ENCODE measurements around the gene MCFD2.
"Not testable (repeated sequence)": the region's sequence is repeated elsewhere in the genome, so short reads cannot be mapped to it uniquely, and the experiment has no call there.

MCFD2 gene

DNA sequence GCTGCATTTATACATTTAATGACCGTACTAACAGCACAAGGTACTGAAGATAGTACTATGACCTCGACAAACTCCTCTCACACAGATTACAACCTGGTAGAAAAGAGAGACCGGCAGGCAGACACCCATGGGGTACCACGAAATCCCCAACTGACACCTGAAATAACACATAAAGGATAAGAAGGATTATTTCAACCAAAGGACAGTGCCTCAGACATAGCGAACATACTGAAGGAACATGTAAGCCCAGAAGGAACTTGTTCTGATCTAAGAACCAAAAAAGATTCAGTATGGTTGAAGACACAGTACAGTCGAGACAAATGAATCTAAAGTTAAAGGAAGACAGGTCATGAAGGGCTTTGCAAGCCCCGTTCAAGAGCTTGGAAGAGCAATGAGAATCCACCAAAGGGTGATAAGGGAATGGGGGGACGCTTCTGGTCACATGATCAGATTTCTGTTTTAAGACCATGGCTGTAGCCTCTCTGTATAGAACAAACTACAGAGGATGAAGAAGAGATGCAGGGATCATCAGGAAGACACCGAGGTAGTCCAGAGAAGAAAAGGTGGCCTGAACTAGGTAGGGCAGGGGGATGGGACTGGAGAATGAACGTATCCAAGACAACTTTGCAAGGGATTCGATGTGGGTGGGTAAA, 902 bp downstream of the MCFD2 start:
- Histone ChIP-seq H3K4me1 (ENCODE audit: low read length) (peaks cover 38% of the 10 kb centered on the region), H3K79me2 (ENCODE audit: low read length) (peaks cover 61% of the 10 kb centered on the region), H3K4me3 (ENCODE audit: low read length) (peak overlapping the region; percentile 97), H4K20me1 (ENCODE audit: insufficient read depth, low read length) (peaks cover 20% of the 10 kb centered on the region), H3K27me3 (ENCODE audit: low read depth, low read length) (no peaks in the 10 kb centered on the region), H3K36me3 (replicated peaks; ENCODE audit: low read depth, low read length) (peaks cover 17% of the 10 kb centered on the region), H2AFZ (ENCODE audit: low read depth, low read length) (no peak overlapping the region), H3K4me2 (ENCODE audit: low read length) (peak overlapping the region; percentile 95), H3K27ac (ENCODE audit: low read length) (peak overlapping the region; percentile 68; the same call in 1 of the 2 replicates), H3K9ac (ENCODE audit: low read length) (peak overlapping the region; percentile 89), H3K9me3 (ENCODE audit: insufficient read depth, low read length) (no peaks in the 10 kb centered on the region)
- TF ChIP-seq, protein P1, sequence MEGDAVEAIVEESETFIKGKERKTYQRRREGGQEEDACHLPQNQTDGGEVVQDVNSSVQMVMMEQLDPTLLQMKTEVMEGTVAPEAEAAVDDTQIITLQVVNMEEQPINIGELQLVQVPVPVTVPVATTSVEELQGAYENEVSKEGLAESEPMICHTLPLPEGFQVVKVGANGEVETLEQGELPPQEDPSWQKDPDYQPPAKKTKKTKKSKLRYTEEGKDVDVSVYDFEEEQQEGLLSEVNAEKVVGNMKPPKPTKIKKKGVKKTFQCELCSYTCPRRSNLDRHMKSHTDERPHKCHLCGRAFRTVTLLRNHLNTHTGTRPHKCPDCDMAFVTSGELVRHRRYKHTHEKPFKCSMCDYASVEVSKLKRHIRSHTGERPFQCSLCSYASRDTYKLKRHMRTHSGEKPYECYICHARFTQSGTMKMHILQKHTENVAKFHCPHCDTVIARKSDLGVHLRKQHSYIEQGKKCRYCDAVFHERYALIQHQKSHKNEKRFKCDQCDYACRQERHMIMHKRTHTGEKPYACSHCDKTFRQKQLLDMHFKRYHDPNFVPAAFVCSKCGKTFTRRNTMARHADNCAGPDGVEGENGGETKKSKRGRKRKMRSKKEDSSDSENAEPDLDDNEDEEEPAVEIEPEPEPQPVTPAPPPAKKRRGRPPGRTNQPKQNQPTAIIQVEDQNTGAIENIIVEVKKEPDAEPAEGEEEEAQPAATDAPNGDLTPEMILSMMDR (IDR thresholded peaks at IDR 0.05; ENCODE audit: low read depth, low read length), result no peak
- TF ChIP-seq EZH2phosphoT487 (IDR thresholded peaks at IDR 0.05; ENCODE audit: low read depth), result no peak

DNA sequence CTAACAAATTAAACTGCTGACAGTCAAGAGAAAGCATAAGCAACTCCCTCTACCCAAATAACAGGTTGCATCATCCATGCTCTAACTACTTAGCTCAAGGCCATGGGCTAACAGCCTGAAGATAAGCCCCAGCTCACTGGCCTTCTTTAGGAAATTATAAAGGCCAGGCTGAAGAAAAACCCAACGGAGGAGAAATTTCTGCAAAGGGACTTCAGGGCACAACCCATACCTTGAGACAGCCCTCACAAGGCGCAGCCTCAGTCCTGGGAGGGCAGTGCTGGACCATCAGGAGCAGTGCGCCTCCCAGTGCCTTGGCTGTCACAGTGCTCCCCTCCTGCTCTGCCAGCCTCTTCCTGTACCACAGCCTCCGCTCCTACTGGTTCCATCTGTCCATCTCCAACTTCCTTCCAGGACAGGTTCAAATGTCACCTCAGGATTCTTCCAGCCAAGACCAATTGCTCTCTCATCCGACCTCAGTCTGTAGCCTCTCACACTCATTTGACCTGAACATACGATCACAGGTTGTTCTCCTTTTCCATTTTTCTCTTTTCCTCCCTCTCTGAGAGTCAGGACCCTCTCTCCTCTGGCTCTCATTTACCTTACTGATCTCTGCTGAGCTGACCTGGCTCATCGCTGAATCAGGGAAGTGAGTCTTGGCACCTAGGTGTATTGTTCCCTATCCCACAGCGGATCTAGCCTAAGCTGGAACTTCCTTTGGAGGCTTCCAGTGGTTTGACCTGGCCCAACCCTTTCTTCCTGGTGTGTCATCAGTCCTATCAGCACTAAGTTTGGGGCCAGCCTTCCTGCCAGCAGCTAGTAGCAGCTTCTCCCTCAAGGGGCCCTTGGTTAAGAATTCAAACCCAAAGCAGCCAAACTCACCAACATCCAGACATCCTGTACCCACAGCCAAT, 1.9 kb downstream of the MCFD2 start:
- H3K4me2 ChIP-seq (ENCODE audit: low read length), result peak overlapping the region; percentile 95
- no peak overlapping the region for H2AFZ ChIP-seq (ENCODE audit: low read depth, low read length)
- H3K27ac ChIP-seq (ENCODE audit: low read length), result no peak overlapping the region
- peak overlapping the region; percentile 97 for H3K4me3 ChIP-seq (ENCODE audit: low read length)
- H3K36me3 ChIP-seq (replicated peaks; ENCODE audit: low read depth, low read length), result peaks cover 25% of the 10 kb centered on the region
- H3K27me3 ChIP-seq (ENCODE audit: low read depth, low read length), result no peaks in the 10 kb centered on the region
- H3K9me3 ChIP-seq (ENCODE audit: insufficient read depth, low read length), result no peaks in the 10 kb centered on the region
- peaks cover 42% of the 10 kb centered on the region for H3K4me1 ChIP-seq (ENCODE audit: low read length)
- H4K20me1 ChIP-seq (ENCODE audit: insufficient read depth, low read length), result peaks cover 30% of the 10 kb centered on the region
- no peak for TF ChIP-seq EZH2phosphoT487 (IDR thresholded peaks at IDR 0.05; ENCODE audit: low read depth)
- TF ChIP-seq, protein P1 (IDR thresholded peaks at IDR 0.05; ENCODE audit: low read depth, low read length), result no peak
- H3K9ac ChIP-seq (ENCODE audit: low read length), result no peak overlapping the region
- H3K79me2 ChIP-seq (ENCODE audit: low read length), result peaks cover 71% of the 10 kb centered on the region

DNA sequence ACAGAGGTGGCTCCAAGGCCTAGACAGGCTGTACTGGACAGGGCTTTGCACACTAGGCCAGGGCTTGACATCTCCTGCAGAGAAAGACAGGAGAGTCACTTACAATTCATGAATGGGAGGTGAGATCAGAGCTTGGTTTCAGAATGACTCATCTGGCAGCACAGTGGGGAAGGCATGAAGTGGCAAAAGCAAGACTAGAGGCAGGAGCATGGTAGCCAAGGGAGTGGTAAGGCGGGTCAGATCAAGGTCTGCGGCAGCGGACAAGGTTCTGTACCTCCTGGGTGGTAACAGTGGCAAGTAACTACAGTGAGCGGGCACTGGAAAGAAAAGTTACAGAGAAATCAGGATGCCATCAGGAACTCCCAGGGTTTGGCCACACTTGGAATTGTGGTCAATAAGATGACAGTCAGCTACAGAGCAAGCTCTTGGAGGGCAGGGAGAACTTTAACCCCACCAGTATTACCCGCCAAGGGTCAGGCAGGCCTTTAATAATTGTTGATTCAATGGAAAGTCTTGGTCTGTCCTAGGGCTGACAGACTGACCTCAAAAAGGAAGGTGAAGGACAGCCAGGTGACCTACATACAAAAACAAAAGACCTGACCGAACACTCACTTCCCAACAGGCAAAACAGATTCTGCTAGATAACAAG, 5.7 kb downstream of the MCFD2 start:
- peaks cover 53% of the 10 kb centered on the region for H3K36me3 ChIP-seq (replicated peaks; ENCODE audit: low read depth, low read length)
- no peak overlapping the region for H2AFZ ChIP-seq (ENCODE audit: low read depth, low read length)
- H3K9ac ChIP-seq (ENCODE audit: low read length), result no peak overlapping the region
- H3K79me2 ChIP-seq (ENCODE audit: low read length), result peaks cover 59% of the 10 kb centered on the region
- TF ChIP-seq, protein P1 (IDR thresholded peaks at IDR 0.05; ENCODE audit: low read depth, low read length), result no peak
- TF ChIP-seq EZH2phosphoT487 (IDR thresholded peaks at IDR 0.05; ENCODE audit: low read depth), result no peak
- H3K4me1 ChIP-seq (ENCODE audit: low read length), result peaks cover 21% of the 10 kb centered on the region
- H4K20me1 ChIP-seq (ENCODE audit: insufficient read depth, low read length), result peaks cover 30% of the 10 kb centered on the region
- H3K4me2 ChIP-seq (ENCODE audit: low read length), result peak overlapping the region; percentile 41
- H3K27ac ChIP-seq (ENCODE audit: low read length), result no peak overlapping the region
- no peaks in the 10 kb centered on the region for H3K9me3 ChIP-seq (ENCODE audit: insufficient read depth, low read length)
- no peaks in the 10 kb centered on the region for H3K27me3 ChIP-seq (ENCODE audit: low read depth, low read length)
- H3K4me3 ChIP-seq (ENCODE audit: low read length), result no peak overlapping the region

DNA sequence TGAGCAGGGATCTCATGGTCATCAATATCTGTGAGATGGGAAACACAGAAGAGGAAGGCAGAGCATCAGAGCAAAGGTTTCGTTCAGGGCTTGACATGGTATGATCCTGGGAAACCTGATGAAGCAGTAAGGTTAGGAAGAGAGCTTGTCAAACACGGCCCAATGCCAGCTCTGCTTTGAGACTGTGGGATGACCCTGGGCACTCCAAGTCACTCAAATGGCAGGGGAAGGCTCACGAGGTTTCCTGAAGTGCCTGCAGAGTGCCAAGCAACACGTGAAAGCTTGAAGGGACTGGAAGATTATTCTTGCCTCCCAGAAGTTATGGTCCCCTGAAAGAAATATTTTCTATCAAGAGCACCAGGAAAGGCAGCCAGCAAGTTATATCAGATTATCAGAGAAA, 6.5 kb downstream of the MCFD2 start:
- H3K9ac ChIP-seq (ENCODE audit: low read length), result no peak overlapping the region
- H3K9me3 ChIP-seq (ENCODE audit: insufficient read depth, low read length), result no peaks in the 10 kb centered on the region
- H3K4me2 ChIP-seq (ENCODE audit: low read length), result no peak overlapping the region
- no peak overlapping the region for H2AFZ ChIP-seq (ENCODE audit: low read depth, low read length)
- H3K4me1 ChIP-seq (ENCODE audit: low read length), result peaks cover 14% of the 10 kb centered on the region
- TF ChIP-seq EZH2phosphoT487 (IDR thresholded peaks at IDR 0.05; ENCODE audit: low read depth), result no peak
- TF ChIP-seq, protein P1 (IDR thresholded peaks at IDR 0.05; ENCODE audit: low read depth, low read length), result no peak
- peaks cover 26% of the 10 kb centered on the region for H4K20me1 ChIP-seq (ENCODE audit: insufficient read depth, low read length)
- H3K27ac ChIP-seq (ENCODE audit: low read length), result no peak overlapping the region
- H3K79me2 ChIP-seq (ENCODE audit: low read length), result peaks cover 51% of the 10 kb centered on the region
- H3K27me3 ChIP-seq (ENCODE audit: low read depth, low read length), result no peaks in the 10 kb centered on the region
- peaks cover 53% of the 10 kb centered on the region for H3K36me3 ChIP-seq (replicated peaks; ENCODE audit: low read depth, low read length)
- no peak overlapping the region for H3K4me3 ChIP-seq (ENCODE audit: low read length)

DNA sequence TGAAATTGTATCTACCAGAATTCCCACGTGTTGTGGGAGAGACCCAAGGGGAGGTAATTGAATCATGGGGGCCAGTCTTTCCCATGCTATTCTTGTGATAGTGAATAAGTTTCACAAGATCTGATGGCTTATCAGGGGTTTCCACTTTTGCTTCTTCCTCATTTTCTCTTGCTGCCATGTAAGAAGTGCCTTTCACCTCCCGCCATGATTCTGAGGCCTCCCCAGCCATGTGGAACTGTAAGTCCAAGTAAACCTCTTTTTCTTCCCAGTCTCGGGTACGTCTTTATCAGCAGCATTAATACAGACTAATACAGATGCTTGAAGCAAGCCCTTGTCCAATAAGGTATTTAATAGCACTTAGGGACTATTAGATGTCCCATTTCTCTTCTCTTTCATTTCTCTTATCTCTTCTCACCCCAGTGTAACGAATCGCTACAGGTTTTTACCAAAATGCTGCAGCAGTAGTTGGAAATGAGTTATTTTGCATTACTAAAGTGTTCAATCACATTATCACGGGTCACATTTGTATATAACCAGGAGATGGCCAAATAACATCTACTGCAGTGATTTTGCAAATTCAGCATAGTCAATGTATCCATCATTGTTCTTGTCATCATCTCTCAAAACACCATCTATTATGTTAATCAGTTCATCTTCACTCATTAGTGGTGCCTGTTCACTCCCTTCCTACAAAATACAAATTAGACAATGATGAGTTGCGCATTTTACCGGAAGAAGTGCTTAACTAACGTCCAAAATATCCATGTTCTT, 10.5 kb downstream of the MCFD2 start:
- Histone ChIP-seq H3K36me3 (replicated peaks; ENCODE audit: low read depth, low read length) (peaks cover 38% of the 10 kb centered on the region), H3K79me2 (ENCODE audit: low read length) (peaks cover 17% of the 10 kb centered on the region), H4K20me1 (ENCODE audit: insufficient read depth, low read length) (peaks cover 14% of the 10 kb centered on the region)
- H3K4me2 ChIP-seq (ENCODE audit: low read length); H3K27ac ChIP-seq (ENCODE audit: low read length); H3K4me1 ChIP-seq (ENCODE audit: low read length); H3K4me3 ChIP-seq (ENCODE audit: low read length); H3K9ac ChIP-seq (ENCODE audit: low read length); H2AFZ ChIP-seq (ENCODE audit: low read depth, low read length); H3K27me3 ChIP-seq (ENCODE audit: low read depth, low read length); H3K9me3 ChIP-seq (ENCODE audit: insufficient read depth, low read length): not testable (repeated sequence)

Data from OCI-LY3 (cell line).